HG02943 (cell line): Measurements from ENCODE around the gene BIRC3.
"Not testable (repeated sequence)": the region's sequence is repeated elsewhere in the genome, so short reads cannot be mapped to it uniquely, and the experiment has no call there.

Experiments
- ATAC-seq: cut with Tn5 transposase; IDR thresholded peaks from one replicate; pipeline ENCODE4 v1.9.1; 2021; ENCODE audit warnings: mild to moderate bottlenecking, low read depth, moderate library complexity; ENCODE audit not compliant: unreplicated experiment

The BIRC3 gene

DNA sequence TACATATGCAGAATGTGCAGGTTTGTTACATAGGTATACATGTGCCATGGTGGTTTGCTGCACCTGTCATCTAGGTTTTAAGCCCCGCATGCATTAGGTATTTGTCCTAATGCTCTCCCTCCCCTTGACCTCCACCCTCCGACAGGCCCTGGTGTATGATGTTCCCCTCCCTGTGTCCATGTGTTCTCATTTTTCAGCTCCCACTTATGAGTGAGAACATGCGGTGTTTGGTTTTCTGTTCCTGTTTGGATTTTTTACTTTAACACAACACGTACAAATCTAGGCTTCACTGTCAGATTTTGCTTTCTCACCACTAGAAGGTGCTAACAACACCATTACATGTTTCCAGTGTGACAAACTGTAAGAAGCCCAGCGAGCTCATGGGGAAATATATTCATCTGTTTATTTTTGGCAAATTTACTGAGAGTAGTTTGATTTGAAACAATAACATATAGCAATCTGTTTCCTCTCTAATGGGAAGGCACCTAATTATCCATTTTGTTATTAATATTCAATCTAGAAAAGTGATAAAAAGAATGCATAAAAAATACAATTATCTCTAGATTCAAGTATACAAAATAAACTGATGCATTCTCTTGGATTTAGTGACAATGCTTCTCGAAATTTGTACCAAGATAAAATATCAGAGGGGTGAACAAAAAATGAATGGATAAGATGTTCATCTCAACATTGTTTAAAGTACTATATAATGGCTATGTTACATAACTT is 23.2 kb upstream of the BIRC3 start:
- peak; percentile 87 for ATAC-seq

DNA sequence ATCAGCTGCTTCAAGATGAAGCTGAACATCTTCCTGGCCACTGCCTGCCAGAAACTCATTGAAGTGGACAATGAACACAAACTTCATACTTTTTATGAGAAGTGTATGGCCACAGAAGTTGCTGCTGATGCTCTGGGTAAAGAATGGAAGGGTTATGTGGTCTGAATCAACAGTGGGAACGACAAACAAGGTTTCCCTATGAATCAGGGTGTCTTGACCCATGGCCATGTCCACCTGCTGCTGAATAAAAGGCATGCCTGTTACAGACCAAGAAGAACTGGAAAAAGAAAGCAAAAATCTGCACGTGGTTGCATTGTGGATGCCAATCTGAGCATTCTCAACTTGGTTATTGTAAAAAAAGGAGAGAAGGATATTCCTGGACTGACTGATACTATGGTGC is 22.2 kb upstream of the BIRC3 start:
- no peak for ATAC-seq

DNA sequence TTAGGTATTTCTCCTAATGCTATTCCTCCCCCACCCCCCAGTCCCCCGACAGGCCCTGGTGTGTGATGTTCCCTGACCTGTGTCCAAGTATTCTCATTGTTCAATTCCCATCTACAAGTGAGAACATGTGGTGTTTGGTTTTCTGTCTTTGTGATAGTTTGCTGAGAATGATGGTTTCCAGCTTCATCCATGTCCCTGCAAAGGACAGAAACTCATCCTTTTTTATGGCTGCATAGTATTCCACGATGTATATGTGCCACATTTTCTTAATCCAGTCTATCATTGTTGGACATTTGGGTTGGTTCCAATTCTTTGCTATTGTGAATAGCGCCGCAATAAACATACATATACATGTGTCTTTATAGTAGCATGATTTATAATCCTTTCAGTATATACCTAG is 20.5 kb upstream of the BIRC3 start:
- not testable (repeated sequence) for ATAC-seq

DNA sequence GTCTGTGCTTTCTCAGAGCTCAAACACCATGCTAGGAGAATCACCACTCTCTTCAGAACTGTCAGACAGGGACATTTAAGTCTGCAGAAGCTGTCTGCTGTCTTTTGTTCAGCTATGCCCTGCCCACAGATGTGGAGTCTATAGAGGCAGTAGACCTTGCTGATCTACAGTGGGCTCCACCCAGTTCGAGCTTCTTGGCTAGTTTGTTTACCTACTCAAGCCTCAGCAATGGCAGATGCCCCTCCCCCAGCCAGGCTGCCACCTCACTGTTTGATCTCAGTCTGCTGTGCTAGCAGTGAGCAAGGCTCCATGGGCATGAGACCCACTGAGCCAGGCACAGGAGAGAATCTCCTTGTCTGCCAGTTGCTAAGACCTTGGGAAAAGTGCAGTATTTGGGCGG is 16.4 kb upstream of the BIRC3 start:
- ATAC-seq: not testable (repeated sequence)

- ATAC-seq: no peak
Measured at GRCh38 chr11:102302241-102302640, 15.0 kb upstream of the BIRC3 start.

- ATAC-seq: no peak
Measured at GRCh38 chr11:102304686-102305085, 12.6 kb upstream of the BIRC3 start.

- ATAC-seq: no peak
Measured at GRCh38 chr11:102305352-102306047, 11.8 kb upstream of the BIRC3 start.

DNA sequence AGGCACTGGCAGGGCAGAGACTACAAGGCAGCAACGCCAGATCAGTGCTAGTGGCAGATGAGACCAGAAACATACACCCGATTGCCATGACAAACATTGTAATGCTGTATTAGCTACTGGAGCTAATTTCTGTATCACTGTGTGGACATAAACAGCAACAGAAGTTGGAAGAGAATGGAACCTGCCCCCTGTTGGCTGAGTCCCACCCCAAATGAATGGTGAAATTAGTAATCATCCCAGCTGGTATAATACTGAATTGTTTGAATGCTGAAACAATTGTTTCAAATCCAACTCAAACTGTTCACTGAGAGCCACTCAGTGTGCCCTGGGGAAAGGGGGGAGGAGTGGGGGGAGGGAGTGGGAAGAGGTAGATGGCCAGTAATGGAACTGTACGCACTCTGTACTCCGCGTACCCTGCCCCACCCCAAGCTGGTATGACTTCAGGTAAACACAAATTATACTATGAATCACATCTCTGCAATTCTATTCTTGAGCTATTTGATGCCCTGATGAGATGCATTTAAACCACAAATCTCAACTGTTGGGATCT is 11.2 kb upstream of the BIRC3 start:
- ATAC-seq: no peak

DNA sequence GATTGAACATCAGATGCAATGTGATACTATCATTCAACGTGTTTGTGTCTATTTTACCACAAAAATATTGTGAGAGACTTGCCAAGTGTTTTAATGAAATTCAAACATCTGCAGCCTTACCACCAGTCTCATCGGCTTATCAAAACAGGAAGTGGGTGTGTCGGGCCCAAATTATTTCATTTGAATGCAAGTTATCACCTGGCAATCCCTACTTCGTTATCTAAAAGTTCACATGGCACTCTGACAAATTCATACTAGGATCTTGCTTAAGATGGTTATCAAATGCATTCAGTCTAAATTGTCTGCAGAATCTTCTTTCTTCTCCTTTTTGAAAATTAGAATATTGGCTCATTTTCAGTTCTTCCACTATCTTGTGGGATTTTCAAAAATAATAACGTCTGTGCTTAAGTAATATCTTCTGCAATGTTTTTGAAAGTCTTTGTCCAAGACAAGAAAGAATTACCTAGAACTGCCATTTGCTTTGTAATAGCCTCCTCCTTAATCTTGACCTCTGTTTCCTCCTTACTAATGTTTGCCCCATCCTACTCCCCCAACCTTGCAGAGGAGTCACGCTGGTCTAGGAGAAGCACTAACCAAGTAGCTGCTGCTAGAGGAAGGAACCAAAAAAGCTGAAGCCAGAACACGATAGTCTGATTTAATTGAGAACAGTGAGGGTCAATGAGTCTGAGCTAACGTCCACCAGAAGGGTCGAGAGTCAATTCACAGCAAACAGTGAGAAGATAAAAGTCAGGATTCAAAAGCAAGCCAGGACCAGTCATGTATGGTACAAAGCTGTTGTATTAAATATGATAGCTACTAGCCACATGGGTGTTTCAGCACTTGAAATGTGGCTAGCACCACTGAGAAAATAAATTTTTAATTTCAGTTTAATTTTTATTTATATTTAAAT is 10.2 kb upstream of the BIRC3 start:
- ATAC-seq: no peak

DNA sequence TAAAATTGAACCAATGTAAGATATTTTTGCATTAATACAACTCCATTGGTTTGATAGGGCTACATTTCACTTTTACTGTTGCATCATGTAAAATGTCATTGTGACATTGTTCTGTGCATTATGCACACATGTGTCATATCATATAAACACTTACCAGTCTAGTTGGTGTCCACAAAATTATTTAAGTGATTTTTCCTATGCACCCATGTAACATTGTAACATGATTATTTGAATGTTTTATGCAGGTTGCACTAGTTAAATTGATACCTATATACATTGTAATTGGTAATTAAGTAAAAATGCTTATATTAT is 9.6 kb upstream of the BIRC3 start:
- ATAC-seq: no peak

- no peak for ATAC-seq
Measured at GRCh38 chr11:102309621-102310541, 7.4 kb upstream of the BIRC3 start.

DNA sequence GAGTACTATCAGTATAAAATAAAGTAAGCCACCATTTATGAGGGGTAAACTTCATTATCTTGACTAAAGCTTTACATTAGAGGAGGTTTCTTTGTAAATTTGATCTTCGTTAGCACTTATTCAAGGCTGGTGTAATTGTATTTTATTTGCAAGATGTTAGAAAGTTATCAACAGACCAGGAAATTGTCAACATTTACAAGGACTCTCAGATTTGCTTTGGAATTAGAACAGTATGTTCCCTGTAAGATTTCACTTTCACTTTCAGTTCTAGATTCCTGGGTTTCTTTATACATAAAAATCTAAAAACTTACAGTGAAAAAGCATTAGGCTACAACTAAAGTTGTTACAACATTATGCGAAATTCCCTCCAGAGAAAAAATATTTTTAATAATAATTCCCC is 4.6 kb upstream of the BIRC3 start:
- no peak for ATAC-seq

DNA sequence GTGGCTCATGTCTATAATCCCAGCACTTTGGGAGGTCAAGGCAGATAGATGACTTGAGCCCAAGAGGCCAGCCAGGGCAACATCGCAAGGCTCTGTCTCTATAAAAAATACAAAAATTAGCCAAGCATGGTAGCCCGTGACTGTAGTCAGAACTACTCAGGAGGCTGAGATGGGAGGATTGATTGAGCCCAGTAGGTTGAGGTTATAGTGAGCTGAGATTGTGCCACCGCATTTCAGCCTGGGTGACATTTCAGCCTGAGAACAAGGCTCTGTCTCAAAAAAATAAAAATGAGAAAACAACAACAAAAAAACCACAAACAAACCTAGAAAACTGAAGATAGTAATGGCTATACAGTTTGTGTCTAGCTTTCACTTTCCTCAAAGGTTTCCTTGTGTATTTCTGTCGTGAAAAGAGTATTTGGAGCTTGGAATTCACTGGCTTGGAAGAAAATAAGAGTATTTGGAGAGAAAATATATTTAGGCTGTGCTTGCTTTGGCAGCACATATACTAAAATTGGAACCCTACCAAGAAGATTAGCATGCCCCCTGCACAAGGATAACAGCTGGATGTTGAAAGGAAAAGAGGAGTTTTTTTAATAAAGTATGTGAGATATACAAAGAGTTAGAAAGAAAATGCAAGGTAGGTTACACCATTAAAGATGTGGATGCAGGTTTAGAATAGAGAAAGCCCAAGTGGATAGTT is 3.9 kb upstream of the BIRC3 start:
- no peak for ATAC-seq

DNA sequence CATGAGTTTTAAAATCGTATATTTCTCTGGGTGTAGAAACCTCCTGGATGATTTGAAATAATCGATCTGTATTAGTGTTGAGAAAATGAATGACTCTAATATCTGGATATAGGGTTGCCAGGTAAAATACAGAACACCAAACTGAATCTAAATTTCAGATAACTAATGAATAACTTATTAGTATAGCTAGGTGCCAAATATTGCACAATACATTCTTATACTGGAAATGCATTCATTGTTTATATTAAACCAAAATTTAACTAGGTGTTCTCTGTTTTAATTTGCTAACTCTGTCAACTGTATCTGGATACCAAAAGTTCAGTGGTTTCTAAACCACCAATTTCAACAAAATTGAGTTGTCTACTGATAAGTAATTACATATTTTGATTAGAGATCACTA is 2.5 kb upstream of the BIRC3 start:
- ATAC-seq: no peak

DNA sequence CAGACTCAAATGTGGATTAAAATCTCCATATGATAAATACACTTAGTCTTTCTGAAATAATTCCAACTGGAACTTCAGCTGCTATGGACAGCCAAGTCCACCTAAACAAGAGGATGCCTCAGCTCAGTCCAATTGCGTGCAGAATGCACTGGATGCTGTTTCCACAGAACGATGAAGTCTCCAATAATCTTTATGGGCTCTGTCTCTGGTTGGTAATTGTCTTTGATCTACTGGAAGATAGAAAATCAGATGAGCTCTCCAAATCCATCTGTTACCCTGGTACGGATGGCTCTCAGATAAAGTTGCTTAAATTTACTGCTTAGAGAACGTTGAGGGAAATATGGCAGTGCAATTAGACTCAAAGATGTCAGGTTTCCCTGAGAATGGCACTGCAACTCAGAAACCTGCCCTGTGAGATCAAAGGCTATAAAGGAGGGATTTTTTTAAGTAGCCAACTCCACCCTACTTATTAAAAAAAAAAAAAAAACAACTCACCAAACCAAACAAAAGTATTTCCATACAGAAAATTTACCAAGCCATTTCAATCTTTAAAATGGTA is 859 bp upstream of the BIRC3 start:
- no peak for ATAC-seq

DNA sequence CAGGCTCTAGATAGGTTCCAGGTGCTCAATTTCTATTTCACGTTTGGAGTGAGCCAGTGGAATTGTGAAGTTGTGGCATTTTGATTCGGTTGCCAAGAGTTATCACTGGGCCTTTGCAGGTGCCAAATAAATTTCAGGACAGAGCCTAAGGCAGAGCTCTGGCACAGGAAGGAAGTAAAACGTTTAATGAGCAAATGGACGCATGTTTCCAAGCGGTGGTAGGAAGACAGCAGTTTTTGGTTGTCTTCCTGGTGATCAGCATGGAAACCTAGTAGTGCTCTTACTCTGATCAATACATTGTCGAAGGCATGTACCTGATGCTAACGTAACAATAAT is 452 bp downstream of the BIRC3 start:
- ATAC-seq: no peak

GRCh38 chr11:102318469-102318868 is 1.2 kb downstream of the BIRC3 start:
- ATAC-seq: no peak

- no peak for ATAC-seq
Measured at GRCh38 chr11:102319544-102319943, 2.3 kb downstream of the BIRC3 start.

DNA sequence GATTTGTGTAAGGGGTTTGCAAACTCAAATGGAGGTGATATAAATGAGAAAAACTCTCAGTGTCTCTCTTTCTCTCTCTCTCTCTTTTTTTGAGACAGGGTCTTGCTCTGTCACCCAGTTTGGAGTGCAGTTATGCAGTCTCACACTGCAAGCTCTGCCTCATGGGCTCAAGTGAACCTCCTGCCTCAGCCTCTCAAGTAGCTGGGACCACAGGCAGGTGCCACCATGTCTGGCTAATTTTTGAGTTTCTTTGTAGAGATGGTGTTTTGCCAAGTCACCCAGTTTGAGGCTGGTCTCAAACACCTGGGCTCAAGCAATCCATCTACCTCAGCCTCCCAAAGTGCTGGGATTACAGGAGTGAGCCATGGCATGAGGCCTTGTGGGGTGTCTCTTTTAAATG is 2.9 kb downstream of the BIRC3 start:
- ATAC-seq: no peak
